Fibroblast of skin of left quadriceps (primary cell): ENCODE results near the gene FGF1.
A peak's percentile ranks its signal among the peaks of the same experiment; 100 is the strongest.

Source experiments
- DNase-seq, 2 experiments: peaks; one replicate each; pipeline ENCODE4 v3.0.0-alpha.2; 2013; ENCODE audit warnings: low read depth in 2 of 2

The FGF1 gene

DNA sequence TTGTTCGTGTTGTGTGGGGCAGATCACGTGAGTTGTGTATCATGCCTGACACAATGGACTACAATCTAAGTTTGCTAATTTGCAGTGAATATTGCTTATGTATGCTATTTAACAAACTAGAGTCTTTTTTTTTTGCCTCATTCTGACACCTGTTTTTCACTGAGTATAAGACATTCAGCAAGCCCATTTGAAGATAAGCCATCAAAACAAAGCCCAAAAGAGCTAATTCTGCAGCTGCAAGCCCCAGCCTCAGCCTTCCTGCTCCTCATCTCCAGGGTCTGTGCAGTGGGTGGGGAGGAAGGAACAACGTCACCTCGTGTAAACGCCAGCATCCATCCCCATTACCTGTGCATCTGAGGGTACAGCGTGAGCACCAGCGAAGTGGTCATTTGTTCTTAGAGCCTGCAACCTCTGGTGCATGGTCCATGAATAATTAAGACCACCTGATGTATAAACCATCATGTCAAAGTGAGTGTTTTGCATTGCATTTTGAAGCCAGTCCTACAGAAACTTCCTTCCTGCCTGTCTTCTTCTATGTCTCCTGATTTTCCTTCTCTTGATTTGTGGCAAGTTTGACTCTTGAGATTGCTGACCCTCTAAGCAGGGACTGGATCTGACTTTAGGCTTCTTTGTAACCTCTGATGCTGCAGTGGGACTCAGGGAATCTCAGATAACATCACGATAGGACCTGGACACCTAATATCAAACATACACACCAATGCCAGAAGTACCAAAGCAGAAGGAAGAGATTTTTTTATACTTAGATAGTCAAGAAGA lies 73.2 kb downstream of the FGF1 start:
- no peak for DNase-seq

GRCh38 chr5:142611154-142611553 lies 74.7 kb downstream of the FGF1 start:
- no peak for DNase-seq

DNA sequence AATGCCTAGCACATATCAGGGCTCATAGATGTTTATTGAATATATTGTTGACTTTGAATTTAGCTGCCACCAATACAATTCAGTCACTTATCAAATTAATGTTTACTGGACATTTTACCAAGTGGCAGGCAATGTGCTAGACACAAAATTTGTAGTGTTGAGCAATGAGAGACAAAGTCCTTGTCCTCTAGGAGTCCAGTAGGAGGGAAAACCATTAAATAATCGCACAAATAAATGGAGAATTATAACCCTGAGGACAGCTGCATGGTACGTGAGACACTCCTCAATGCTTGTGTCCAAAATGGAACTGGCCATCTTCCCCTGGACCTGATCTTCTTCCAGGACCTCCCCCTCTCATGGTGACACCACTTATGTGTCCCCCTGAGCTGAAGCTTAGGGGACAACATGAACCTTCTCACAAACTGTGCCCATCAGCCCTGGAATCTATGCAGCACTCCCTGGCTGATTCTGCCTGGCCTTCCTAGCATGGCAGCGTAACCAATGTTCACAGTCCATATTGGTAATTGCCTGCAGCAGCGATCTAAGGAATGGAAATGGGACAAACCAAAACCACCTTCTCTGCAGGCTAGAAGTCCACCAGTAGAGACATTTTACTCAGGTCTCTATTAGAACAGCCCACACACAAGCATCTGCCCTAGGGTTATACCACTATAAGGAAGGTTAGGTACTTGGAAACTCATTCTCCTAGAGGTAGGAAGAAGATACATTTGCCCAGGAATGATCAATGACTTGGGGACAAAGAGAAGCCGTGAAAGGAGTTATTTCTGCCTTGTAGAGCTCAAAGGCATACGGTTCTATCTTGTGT lies 75.5 kb downstream of the FGF1 start:
- DNase-seq = no peak

GRCh38 chr5:142609142-142609541 lies 76.7 kb downstream of the FGF1 start:
- DNase-seq = no peak

- no peak for DNase-seq
These were observed 77.8 kb downstream of the FGF1 start for GRCh38 chr5:142608081-142608480.

GRCh38 chr5:142605611-142606010 lies 80.3 kb downstream of the FGF1 start:
- DNase-seq = no peak

GRCh38 chr5:142602720-142603245 lies 83.1 kb downstream of the FGF1 start:
- DNase-seq = no peak

GRCh38 chr5:142601432-142601831 lies 84.5 kb downstream of the FGF1 start:
- DNase-seq = no peak

DNA sequence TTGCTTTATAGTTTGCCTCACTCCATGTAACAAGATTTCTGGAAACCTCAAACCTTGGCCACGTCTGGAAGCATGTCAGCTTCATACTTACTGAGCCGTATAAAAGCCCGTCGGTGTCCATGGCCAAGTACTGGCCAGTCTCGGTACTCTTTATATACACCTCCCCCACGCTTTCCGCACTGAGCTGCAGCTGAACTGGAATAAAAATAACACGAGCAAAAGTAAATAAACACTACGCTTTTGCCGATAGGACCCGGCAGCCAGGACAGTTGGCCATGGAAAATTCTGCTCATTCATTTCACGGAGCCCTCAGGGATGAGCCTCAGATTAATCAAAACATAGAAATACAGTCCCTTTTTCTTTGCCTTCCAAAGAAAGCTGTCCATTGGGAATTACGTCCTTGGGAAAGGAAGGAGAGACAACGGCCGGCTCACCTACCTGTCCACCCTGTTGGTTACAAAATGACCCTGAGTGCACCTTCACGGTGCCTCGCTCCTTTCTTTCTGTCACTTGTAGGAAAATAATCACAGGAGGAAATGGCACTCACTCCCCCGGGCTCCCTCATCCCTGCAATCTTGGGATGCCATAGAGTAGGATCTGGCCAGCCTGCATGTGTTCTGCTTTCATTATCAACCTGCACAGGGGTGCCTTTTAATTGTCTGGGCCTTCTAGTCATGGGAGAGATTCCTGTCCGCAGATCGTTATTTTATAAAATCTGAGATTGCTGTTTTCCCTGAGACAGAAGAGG lies 85.1 kb downstream of the FGF1 start:
- DNase-seq = no peak

- DNase-seq = no peak
These were observed 85.8 kb downstream of the FGF1 start for GRCh38 chr5:142600092-142600491.

DNA sequence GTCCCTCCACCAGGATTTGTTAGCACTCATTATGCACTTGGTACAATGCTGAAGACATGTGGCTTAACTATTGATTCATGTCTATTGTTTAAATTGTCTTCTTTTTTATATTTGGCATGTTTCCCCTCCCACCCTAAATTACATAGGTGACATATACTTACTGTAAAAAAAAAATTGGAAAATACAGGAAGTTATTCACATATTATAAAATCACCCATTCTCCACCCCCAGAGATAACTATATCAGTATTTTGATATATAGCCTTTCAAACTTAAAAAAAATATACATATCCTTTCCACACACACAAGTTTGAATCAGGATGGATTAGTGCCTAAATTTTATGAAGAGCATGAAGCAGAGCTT lies 87.6 kb downstream of the FGF1 start:
- DNase-seq = no peak

DNA sequence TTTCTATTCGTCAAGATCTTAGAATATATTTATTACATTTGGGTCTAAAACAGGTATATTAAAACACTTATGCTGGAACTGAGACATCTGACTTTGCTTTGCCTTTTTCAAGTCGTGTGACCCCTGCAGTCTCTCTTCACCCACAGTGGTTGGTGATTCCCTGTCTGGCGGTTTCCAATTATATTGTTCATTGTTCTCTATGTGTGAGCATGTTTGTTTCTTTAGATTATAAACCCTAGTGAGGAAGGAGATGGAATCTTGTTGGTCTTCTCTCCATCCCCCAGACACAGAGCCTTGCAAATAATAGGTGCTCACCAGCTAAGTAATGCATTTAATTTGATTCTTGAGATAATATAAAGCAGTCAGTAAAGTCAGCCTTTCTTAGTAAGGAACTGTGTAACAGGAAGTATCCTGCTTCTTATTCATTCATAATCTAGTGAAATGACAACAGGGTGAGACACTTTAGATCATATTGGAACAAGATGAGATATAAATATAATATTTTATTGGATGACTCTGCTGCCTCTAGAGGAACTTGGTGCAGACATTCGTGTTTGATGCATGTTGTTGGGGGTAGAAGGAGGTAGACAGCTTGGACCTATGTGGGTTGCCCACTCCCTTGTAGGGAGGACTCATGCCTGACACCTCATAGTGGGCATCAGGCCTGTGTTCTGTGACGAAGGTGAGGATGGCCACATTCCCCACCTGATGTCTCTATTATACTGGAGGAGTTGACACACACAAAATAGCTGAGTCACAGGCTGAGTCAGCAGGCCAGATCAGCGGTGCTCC lies 88.1 kb downstream of the FGF1 start:
- DNase-seq = peak; percentile 52 to 59

- DNase-seq = no peak
These were observed 88.9 kb downstream of the FGF1 start for GRCh38 chr5:142597025-142597424.

- DNase-seq = no peak
These were observed 93.5 kb downstream of the FGF1 start for GRCh38 chr5:142592365-142592764.

DNA sequence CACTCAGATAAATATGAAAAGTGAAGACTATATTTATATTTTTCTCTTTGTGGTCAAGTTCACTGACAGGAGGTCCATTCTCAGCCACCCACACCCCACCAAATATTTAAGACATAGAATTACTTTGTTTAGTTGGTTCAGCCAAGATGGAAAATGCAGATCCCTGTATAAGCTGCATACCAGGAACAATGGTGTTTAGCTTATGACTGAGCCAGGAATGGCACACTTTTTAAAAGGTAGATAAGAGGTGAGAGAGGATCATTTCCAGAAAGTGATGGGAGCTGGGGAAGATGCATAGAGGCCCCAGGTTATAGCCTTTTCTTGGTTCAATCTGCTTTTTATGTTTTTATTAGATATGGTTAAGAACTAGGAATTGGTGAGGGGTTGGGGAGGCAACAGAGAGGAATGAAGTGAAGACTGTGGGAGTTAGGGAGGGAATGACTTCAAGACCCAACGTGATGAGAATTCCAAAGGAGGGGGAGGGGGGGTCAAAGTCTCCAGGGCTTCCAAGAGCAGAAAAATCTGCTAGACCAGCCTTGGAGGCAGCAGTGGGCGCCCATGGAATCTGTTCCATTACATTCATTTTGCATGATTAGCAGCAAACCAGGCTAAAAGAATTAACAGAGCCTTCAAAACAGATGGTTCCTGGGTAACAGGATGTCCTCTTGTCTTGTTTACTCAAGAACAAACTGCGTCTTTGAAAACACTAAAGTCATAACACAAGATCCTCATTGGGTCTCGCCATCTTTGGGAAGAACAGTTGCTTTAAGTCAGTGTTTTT lies 95.2 kb downstream of the FGF1 start:
- no peak for DNase-seq

GRCh38 chr5:142589720-142590119 lies 96.2 kb downstream of the FGF1 start:
- no peak for DNase-seq

GRCh38 chr5:142587354-142587965 lies 98.4 kb downstream of the FGF1 start:
- DNase-seq = no peak

GRCh38 chr5:142586552-142586951 lies 99.3 kb downstream of the FGF1 start:
- DNase-seq = no peak

- DNase-seq = no peak
These were observed 100.4 kb downstream of the FGF1 start for GRCh38 chr5:142585451-142585850.

- no peak for DNase-seq
These were observed 101.0 kb downstream of the FGF1 start for GRCh38 chr5:142584891-142585290.
